GM23248 (cell line): ENCODE results near the gene EIF4ENIF1. TPM values are rescaled to one million over a fixed set of nuclear protein-coding genes. Genes with fewer than 3 reads are reported as not detected.

Experiments
- DNase-seq: peaks from one replicate; pipeline ENCODE4 v3.0.0-alpha.2; 2015
- H2AFZ ChIP-seq: fragments of 200-600 bp; sonication (generic); 2 replicates; pipeline ENCODE4 v1.6.1; 2016; ENCODE audit warnings: antibody characterized with exemption
- H3F3A ChIP-seq: fragments of 200-600 bp; sonication (generic); 2 replicates; pipeline ENCODE4 v1.6.1; 2016; ENCODE audit warnings: mild to moderate bottlenecking, antibody characterized with exemption, mixed run types; ENCODE audit not compliant: insufficient read depth
- H3K27ac ChIP-seq: fragments of 200-600 bp; sonication (generic); 2 replicates; pipeline ENCODE4 v1.5.1; 2016; ENCODE audit warnings: mild to moderate bottlenecking
- H3K27me3 ChIP-seq: fragments of 200-600 bp; sonication (generic); replicated peaks from 2 replicates; pipeline ENCODE4 v1.6.1; 2016; ENCODE audit warnings: mild to moderate bottlenecking; ENCODE audit not compliant: insufficient read depth
- H3K36me3 ChIP-seq: fragments of 200-600 bp; sonication (generic); 2 replicates; pipeline ENCODE4 v1.6.1; 2016; ENCODE audit warnings: low read depth, mild to moderate bottlenecking
- H3K4me1 ChIP-seq: fragments of 200-600 bp; sonication (generic); 2 replicates; pipeline ENCODE4 v1.6.1; 2016; ENCODE audit warnings: mild to moderate bottlenecking; ENCODE audit not compliant: insufficient read depth
- H3K4me2 ChIP-seq: fragments of 200-600 bp; sonication (generic); one replicate; pipeline ENCODE4 v1.6.1; 2016; ENCODE audit warnings: mild to moderate bottlenecking; ENCODE audit not compliant: unreplicated experiment
- H3K4me3 ChIP-seq: fragments of 200-600 bp; sonication (generic); 2 replicates; pipeline ENCODE4 v1.5.1; 2016; ENCODE audit warnings: mild to moderate bottlenecking
- H3K79me2 ChIP-seq: fragments of 200-600 bp; sonication (generic); 2 replicates; pipeline ENCODE4 v1.6.1; 2016; ENCODE audit warnings: mild to moderate bottlenecking; ENCODE audit not compliant: insufficient read depth
- H3K9ac ChIP-seq: fragments of 200-600 bp; sonication (generic); 2 replicates; pipeline ENCODE4 v1.6.1; 2016; ENCODE audit warnings: mild to moderate bottlenecking
- H3K9me2 ChIP-seq: fragments of 200-600 bp; sonication (generic); 2 replicates; pipeline ENCODE4 v1.6.1; 2016; ENCODE audit warnings: mixed run types, mild to moderate bottlenecking, moderate library complexity; ENCODE audit not compliant: insufficient read depth
- H3K9me3 ChIP-seq: fragments of 200-600 bp; sonication (generic); one replicate; pipeline ENCODE4 v1.6.1; 2017; ENCODE audit warnings: low read depth
- H4K20me1 ChIP-seq: fragments of 200-600 bp; sonication (generic); 2 replicates; pipeline ENCODE4 v1.6.0; 2016; ENCODE audit not compliant: insufficient read depth
- EZH2 ChIP-seq: fragments of 200-600 bp; sonication (generic); IDR thresholded peaks from 2 replicates; pipeline ENCODE4 v1.6.1; 2018; ENCODE audit warnings: antibody characterized with exemption, mild to moderate bottlenecking; ENCODE audit not compliant: insufficient read depth, poor library complexity, severe bottlenecking
- EZH2phosphoT487 ChIP-seq: fragments of 200-600 bp; sonication (generic); IDR thresholded peaks from 2 replicates; pipeline ENCODE4 v1.6.1; 2018; ENCODE audit warnings: antibody characterized with exemption, moderate library complexity, mild to moderate bottlenecking, low read depth; ENCODE audit not compliant: insufficient read depth
- WGBS, 2 experiments: methylation state at CpG; one replicate each; pipeline ENCODE4 v1.1.6; 2015 to 2017; ENCODE audit warnings: low lambda C conversion rate in 2 of 2, low coverage in 1 of 2; ENCODE audit errors: missing lambda C conversion rate in 2 of 2; 5-methylcytosine and 5-hydroxymethylcytosine counted together
- in situ Hi-C: fragments of 300-500 bp; cut with MboI; formaldehyde crosslinking; loops from 2 replicates; pipeline ENCODE4 v1.15.0; 2020
- polyA plus RNA-seq: library from polyadenylated mRNA; unstranded; fragments of >200 nt; fragmentation: Nextera tagmentation; extraction: Ambion mirVana; gene quantifications from 2 replicates; pipeline ENCODE4 v1.2.1, GENCODE V29; 2016
- total RNA-seq: library from RNA; depleted of rRNA; stranded (reverse); fragments of >200 nt; shearing (Covaris generic); gene quantifications from 2 replicates; pipeline ENCODE4 v1.2.3, GENCODE V29; 2014; rRNA removed

The EIF4ENIF1 gene
- total RNA-seq (6.2 and 13.5 TPM in 2 replicates), polyA plus RNA-seq (13.9 and 18.2 TPM in 2 replicates)

DNA sequence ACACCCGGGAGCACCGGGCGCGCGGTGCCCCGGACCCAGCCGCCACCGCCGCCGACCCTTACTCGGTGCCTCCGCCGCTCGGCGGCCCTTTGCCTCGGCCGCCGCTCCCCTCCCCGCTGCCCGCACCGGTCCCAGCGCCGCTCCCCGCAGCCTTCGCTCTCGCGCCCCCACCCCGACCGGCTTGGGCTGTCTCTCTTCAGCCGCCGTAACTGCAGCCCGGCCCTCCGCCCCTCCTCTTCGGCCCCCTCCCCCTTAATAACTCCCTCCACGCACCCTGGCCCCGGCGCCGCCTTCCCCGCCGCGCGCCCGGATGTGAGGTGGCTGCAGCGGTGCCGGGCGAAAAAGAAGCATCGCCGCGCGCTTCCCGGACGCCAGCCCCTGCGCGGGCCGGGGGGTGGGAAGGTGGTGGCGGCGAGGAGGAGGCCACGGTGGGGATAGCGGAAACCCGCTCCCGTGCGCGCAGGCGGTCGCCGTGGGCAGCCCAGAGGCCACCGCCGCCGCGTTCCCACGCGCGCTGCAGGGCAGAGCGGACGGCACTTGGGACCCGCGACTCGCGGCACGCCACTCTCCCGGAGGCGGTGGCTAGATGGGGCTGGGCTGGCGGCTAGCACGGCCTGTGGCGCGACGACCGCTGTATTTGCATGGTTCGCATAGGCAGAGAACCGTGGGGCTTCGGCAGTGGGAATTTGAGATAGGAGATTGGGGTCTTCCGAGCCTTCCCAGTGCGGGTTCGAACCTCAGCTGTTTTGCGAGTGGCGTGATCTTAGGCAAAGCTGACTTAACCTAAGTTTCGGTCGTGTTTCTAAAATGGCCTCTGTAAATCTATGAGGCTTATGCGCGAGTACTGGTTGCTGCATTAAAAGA lies at the start of gene EIF4ENIF1:
Gene EIF4ENIF1, minus strand, starts transcription at position 211 of the 864 bp plus-strand sequence. CDS start 1,124 bp downstream, outside the sequence.
- H4K20me1 ChIP-seq: no peaks in the 10 kb centered on the region
- H3K9me2 ChIP-seq: no peaks in the 10 kb centered on the region
- peak within 1 kb of the TSS; percentile 90 for H2AFZ ChIP-seq
- peak within 1 kb of the TSS; percentile 95 for H3K27ac ChIP-seq
- peak within 1 kb of the TSS; percentile 94 for H3K9ac ChIP-seq
- H3K9me3 ChIP-seq: no peaks in the 10 kb centered on the region
- no peak for TF ChIP-seq EZH2
- no peak for TF ChIP-seq EZH2phosphoT487
- peaks cover 17% of the 10 kb centered on the region for H3K4me1 ChIP-seq
- WGBS, 2 experiments: 1 to 2% methylated on average over 47 to 99 of the region's 100 CpGs
- peaks cover 6% of the 10 kb centered on the region for H3K36me3 ChIP-seq
- H3F3A ChIP-seq: peaks cover 22% of the 10 kb centered on the region
- H3K79me2 ChIP-seq: peaks cover 59% of the 10 kb centered on the region
- in situ Hi-C loops: no loop called here
- H3K27me3 ChIP-seq: no peaks in the 10 kb centered on the region
- peak within 1 kb of the TSS; percentile 89 for H3K4me3 ChIP-seq
- peak; percentile 88 for DNase-seq
- peak within 1 kb of the TSS; percentile 87 for H3K4me2 ChIP-seq

DNA sequence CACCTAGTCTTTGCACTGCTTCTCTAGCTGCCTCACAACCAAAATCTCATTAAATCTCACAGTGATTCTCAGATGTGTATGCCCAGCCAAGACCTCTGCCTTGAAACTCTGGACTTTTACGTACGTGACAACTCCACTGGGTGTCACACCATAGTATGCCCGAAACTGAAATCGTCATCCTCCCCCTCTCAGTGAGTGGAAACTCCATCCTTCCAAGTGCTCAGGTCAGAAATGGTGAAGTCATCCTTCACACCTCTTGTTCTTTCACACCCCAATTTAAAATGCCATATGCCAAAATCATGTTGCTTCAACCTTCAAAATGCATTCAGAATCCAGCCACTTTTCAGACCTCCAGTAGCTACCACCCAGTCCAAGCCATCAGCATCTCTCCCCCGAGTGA lies 49.2 kb upstream of the EIF4ENIF1 start:
- H3K9me3 ChIP-seq: no peaks in the 10 kb centered on the region
- H3K4me1 ChIP-seq: no peaks in the 10 kb centered on the region
- H4K20me1 ChIP-seq: no peaks in the 10 kb centered on the region
- 98 to 99% methylated on average over 5 of the region's 5 CpGs for WGBS, 2 experiments
- H3K4me2 ChIP-seq: no peak overlapping the region
- no peaks in the 10 kb centered on the region for H3K9me2 ChIP-seq
- in situ Hi-C loops: no loop called here
- no peaks in the 10 kb centered on the region for H3K79me2 ChIP-seq
- no peak overlapping the region for H3K27ac ChIP-seq
- H2AFZ ChIP-seq: no peak overlapping the region
- TF ChIP-seq EZH2phosphoT487 (no peak), EZH2 (no peak)
- no peak overlapping the region for H3K9ac ChIP-seq
- no peak for DNase-seq
- no peak overlapping the region for H3K4me3 ChIP-seq
- H3K36me3 ChIP-seq: no peaks in the 10 kb centered on the region
- H3K27me3 ChIP-seq: no peaks in the 10 kb centered on the region
- no peaks in the 10 kb centered on the region for H3F3A ChIP-seq

DNA sequence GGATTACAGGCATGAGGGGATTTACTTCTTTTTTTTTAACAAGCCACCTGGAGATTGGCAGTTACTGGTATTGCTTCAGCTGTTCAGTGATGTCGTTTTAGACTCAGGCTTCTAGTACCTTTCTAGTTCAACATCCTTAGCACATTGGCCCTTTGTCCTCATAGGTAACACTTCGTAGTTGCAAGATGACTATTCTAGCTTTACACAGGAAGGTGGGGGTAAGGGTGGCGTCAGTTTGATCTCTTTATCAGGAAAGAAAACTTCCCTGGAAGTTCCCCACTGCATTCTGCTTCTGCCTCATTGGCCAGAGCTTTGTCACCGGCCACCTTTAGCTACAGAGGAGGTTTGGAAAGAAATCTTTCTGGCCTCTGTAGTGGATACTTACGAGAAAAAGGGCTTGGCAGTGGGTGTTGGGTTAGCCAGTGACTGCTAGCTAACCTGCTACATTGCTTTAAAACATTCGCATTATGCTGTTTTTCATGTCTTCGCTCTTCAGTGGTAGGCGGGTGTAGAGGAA lies 47.4 kb upstream of the EIF4ENIF1 start:
- Histone ChIP-seq H3K36me3 (no peaks in the 10 kb centered on the region), H3K4me2 (no peak overlapping the region), H3K27ac (no peak overlapping the region), H3K79me2 (no peaks in the 10 kb centered on the region), H3K9me2 (no peaks in the 10 kb centered on the region), H3K9ac (no peak overlapping the region), H3K4me1 (no peaks in the 10 kb centered on the region), H3K9me3 (no peaks in the 10 kb centered on the region), H3K27me3 (no peaks in the 10 kb centered on the region), H2AFZ (no peak overlapping the region), H3K4me3 (no peak overlapping the region), H3F3A (no peaks in the 10 kb centered on the region), H4K20me1 (no peaks in the 10 kb centered on the region)
- in situ Hi-C loops: no loop called here
- TF ChIP-seq EZH2phosphoT487: no peak
- TF ChIP-seq EZH2: no peak
- DNase-seq: no peak
- 92 to 96% methylated on average over 8 of the region's 8 CpGs for whole genome bisulfite sequencing, 2 experiments

DNA sequence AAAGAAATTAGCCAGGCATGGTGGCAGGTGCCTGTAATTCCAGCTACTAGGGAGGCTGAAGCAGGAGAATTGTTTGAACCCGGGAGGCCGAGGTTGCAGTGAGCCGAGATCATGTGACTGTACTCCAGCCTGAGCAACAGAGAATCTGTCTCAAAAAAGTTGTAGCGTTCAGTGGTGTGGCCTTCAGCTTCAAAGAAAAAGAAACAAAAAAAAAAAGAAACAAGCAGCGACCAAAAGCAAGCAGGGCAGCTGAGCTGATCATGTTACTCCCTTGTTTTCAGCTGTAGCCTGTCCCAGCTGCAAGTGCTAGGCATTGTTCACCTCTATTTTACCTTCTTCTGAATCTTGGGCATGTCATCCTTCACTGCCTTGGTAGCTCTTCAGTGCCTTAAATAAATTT lies 43.7 kb upstream of the EIF4ENIF1 start:
- WGBS, 2 experiments: 84 to 88% methylated on average over 5 of the region's 5 CpGs
- no peaks in the 10 kb centered on the region for H3K27me3 ChIP-seq
- H3K79me2 ChIP-seq: no peaks in the 10 kb centered on the region
- no peaks in the 10 kb centered on the region for H3K9me3 ChIP-seq
- no peak overlapping the region for H3K4me3 ChIP-seq
- no peaks in the 10 kb centered on the region for H4K20me1 ChIP-seq
- no peak overlapping the region for H3K27ac ChIP-seq
- no peak overlapping the region for H2AFZ ChIP-seq
- TF ChIP-seq EZH2: no peak
- TF ChIP-seq EZH2phosphoT487: no peak
- H3K4me1 ChIP-seq: peaks cover 9% of the 10 kb centered on the region
- H3F3A ChIP-seq: no peaks in the 10 kb centered on the region; the same call in 1 of the 2 replicates
- no peak overlapping the region for H3K9ac ChIP-seq
- H3K9me2 ChIP-seq: no peaks in the 10 kb centered on the region
- no peaks in the 10 kb centered on the region for H3K36me3 ChIP-seq
- no peak for DNase-seq
- no peak overlapping the region for H3K4me2 ChIP-seq
- in situ Hi-C loops: no loop called here
